ENCODE data around the gene DDC.

The DDC gene

GRCh38 chr7:50450590-50451032 lies 114.6 kb downstream of the DDC start:
- peak; percentile 32 to 43 for DNase-seq

DNA sequence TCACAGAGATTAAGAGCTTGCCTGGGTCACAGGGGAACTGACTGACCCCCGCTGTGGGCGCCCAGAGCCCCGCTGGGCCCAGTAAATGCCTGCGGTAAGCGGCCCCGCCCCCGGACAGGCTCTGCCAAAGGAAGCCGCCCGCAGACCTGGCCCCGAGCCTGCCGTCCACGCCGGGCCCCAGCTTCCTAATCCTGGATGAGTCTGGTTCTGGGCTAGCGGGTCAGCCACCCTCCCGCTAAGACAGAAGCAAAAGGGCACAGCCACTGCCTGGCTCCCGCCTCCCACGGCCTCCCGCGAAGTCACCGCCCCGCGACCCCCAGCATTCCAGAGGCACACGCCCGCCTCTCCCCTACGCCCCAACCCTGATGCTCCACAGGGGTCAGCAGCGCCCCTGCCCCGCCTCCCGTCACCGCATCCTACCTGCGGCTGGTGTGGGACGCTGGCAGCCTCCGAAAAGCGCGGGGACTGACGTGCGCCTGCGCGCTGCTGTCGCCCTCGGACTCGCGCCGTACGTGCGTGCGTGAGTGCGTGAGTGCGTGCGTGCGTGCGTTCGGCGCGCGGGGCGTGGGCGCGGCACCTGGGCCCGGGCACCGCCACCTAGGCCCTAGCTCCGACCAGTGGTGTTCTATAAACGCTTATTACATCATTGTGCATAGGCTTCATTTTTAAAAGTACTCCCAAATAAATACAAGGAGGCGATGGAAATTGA lies 115.2 kb downstream of the DDC start, which contains the start of gene FIGNL1:
TSS of gene FIGNL1 (minus strand) at position 470 of the 709 bp plus-strand sequence. CDS start 3,063 bp downstream, outside the sequence.
- DNase-seq = peak; percentile 84 to 88

- DNase-seq = no peak
Observed at GRCh38 chr7:50449501-50449880, 115.7 kb downstream of the DDC start.

- no peak for DNase-seq
Observed at GRCh38 chr7:50448823-50449222, 116.4 kb downstream of the DDC start.

DNA sequence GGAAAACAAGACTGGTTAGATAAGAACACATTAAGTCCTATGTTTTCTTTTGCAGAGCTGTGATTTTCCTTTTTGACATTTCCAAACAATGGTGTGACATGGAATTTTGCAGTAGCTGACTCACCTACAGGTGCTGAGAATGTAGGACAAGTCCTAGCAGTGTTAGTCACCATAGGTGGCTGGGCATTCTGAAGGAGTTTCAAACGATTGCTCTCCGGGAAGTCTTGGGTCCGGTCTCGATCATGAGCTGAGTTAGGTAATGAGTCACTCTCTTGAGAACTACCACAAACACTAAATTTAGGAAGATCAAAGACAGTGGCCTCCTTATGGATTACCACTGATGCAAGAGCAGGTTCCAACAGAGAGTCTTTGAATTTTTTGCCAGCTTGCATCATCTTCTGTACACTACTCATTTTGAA lies 118.7 kb downstream of the DDC start:
- peak in 1 of 2 donors; percentile 21 for DNase-seq

DNA sequence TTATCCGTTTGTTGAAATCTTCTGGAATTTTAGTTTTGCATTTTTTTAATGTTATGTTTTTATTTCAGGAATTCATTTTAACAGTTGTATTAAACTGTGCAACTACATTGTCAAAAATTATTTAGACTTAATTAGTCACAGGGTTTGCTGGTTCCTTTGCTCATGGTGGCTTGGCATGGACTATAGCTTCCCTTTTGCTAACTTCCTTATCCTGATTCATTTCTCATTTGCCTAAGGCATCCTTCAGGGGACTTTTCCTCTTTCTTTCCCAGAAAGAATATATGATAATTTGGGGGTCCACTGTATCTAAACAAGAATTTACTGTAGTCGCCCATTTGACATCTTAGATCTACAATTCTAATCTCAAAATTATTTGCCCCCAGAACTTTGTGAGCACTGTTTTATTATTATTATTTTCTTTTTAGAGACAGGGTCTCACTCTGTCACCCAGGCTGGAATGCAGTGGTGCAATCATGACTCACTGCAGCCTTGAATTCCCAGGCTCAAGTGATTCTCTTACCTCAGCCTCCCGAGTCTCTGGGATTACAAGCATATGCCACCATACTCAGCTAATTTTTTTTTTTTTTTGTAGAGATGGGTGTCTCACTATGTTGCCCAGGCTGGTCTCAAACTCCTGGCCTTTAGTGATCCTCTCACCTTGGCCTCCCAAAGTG lies 128.9 kb downstream of the DDC start:
- DNase-seq = no peak

- no peak for DNase-seq
Observed at GRCh38 chr7:50431722-50432305, 133.4 kb downstream of the DDC start.

DNA sequence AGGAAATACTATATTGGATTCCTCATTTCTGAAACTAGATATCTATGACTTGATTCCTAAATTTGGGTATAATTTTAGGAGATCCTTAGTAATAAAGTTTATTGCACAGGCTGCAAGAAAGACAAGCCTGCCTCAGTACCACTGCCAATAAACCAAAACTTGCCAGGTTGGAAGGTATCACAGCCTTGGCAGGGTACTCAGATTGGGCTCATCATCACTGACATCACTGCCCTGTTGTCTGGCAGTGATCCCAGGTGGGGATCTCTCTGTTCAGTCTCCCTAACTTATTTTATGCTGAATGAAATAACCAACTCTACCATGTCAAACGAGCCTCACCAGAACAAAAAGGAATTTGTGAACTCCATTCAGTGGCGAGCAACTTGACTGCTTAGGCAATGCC lies 133.9 kb downstream of the DDC start:
- no peak for DNase-seq

DNA sequence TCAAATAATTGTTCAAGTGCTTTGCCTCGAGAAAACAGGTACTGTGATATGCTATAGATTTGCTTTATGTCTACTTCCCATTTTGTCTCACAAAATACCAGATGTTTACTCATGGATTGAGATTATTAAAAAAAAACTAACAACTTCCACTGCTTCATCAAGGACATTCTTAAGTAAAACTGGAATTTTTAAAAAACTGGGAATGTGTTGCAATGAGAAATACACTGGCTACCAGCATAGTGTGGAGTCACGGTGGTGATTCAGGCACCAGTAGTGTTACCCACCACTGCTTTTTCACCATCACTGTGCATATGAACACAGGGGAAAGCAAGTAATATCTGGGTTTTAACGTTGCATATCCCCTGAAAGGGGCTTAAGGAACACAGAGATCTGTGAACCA lies 136.3 kb downstream of the DDC start:
- no peak for DNase-seq

- no peak for DNase-seq
Observed at GRCh38 chr7:50427518-50427917, 137.7 kb downstream of the DDC start.

DNA sequence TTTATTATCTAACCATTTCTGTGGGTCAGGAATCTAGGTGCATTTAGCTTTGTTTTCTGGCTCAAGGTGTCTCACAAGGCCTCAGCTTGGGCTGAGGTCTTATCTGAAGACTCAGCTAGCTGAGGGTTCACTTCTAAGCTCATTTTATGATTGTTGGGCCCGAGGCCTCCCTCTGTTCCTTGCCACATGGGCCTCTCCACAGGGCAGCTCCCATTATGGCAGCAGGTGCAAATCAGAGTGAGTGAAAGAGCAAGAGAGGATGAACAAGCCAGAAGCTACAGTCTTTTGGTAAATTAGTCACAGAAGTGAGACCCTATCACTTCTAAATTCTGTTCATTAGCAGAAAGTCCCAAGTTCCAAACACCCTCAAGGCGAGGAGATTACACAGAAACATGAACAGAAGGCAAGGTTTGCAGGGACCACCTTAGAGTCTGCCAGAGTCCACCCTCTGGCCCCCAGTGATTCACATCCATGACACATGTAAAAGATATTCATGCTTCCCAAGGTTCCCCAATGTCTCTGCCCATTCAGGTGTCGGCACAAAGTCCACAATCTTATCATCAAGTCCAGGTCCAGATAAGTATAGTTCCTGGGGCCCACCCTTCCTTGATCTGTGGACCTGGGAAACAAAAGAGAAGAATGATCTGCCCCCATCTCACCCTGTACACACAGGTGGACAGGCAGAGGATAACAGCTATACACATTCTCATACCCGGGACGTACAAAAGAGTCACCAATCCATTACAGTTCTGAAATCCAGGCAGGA lies 138.7 kb downstream of the DDC start:
- DNase-seq = no peak

GRCh38 chr7:50425318-50425717 lies 139.9 kb downstream of the DDC start:
- no peak for DNase-seq

DNA sequence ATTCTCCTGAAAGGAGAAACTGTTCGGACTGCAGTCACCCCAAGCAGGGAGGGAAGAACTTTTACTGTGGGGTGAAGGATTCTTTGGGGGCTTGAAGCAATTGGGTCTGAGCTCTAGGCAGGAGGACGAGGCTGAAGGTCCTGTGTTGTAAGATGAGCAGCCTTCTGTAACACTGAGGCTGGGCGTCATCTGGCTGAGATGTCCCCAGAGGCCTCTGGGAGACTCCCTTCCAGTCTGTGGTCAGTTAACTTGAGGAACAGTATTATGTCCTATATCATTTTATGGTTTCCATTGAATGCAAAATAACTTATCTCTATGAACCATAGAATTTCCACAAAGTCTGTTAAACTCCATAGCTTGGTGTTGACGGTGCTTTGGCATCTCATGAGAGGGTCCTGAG lies 141.3 kb downstream of the DDC start:
- no peak for DNase-seq

DNA sequence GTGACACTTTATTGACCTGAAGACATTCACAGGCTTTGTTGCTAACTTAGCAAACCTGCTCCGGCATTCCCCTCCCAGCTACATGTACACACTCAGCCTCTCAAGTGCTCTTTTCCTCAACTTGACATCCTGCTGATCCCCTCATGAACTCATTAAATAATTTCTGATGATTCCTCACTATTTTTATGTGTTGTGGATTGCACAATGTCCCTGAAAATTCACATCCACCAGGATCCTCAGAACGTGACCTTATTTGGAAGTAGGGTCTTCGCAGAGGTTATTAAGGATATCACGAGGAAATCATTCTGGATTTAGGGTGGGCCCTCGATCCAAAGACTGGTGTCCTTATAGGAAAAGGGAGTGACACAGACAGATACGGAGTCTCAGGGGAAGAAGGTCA lies 142.3 kb downstream of the DDC start:
- no peak for DNase-seq

- DNase-seq = no peak
Observed at GRCh38 chr7:50421043-50421442, 144.2 kb downstream of the DDC start.

- no peak for DNase-seq
Observed at GRCh38 chr7:50418526-50419290, 146.5 kb downstream of the DDC start.

GRCh38 chr7:50418086-50418515 lies 147.1 kb downstream of the DDC start:
- DNase-seq = peak; percentile 75 to 77

DNA sequence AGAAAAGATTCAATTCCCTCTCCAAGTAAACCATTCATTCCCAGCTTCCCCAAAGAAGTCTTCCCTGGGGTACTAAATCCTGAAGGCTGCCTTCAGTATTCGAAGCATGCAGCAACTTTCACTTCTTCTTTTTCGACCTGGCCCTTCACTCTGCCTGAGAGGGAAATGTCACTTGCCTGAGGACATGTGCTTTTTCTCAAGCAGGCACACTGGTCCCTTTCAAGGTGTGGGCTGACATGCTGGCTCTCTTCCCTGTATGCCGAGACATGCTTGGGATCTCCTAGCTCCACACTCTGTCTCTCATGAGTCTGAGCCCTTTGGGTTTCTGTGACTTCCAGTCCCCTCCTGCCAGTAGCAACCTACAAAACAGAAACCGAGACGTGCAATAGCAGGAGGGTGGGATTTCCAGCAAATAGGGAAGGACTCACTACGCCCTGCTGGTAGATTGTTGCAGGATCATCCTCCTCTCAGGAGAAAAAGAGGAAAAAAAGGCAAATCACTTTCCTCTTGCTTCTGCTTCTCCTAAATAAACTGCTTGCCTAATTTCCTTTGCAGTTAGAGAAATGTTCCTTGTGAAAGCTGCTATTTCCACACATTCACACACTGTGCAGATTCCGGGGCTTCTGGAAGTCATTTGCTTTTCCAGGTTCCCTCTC lies 148.6 kb downstream of the DDC start:
- DNase-seq = no peak

GRCh38 chr7:50415844-50416364 lies 149.3 kb downstream of the DDC start:
- DNase-seq = no peak

GRCh38 chr7:50413561-50413960 lies 151.6 kb downstream of the DDC start:
- DNase-seq = no peak

DNA sequence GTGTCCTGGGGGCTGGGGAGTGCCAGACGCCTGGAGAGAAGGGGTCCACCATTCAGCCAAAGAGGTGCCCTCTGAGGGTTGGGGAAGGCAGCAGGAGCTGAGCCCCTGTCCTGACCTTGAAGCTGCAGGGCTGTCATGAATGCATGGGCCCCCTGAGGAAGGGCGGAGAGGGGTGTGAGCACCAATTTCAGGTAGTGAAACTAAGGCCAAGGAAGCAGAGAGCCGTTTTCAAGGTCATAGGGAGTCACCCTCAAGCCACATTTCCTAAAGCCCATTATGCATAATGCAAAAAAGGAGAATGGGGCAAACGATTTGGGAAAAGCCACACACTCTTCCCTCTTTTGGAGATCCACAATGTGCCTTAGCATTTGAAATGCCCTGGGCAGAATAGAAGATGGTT lies 152.2 kb downstream of the DDC start:
- no peak for DNase-seq

DNA sequence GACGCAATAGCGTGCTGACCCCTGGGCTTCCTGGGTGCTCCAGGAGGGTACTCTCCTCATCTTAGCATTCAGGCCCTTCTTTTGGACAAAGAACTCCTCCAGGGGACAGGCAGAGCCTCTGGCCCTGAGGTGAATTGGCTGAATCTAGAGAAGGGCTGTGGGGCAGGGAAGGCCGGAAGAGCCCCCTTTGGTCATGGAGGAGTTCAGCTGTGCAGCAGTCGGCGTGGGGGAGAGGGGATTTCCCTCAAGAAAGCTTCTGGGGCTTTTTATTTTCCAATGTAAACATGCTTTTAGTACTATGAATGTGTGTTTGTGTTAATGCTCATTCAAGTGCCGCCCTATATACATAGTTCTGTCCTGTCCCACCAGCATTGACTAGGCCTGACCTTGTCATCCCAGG lies 153.9 kb downstream of the DDC start:
- DNase-seq = no peak
